Suppressor macrophage treated with lipopolysaccharide for 1 hour (primary cell): ENCODE results near the gene PSMG1.
"Not testable (repeated sequence)": the region's sequence is repeated elsewhere in the genome, so short reads cannot be mapped to it uniquely, and the experiment has no call there.

ENCODE experiments used
- DNase-seq, 3 donors: peaks; one replicate each; pipeline ENCODE4 v3.0.0-alpha.2; 2020 to 2022

PSMG1 gene

DNA sequence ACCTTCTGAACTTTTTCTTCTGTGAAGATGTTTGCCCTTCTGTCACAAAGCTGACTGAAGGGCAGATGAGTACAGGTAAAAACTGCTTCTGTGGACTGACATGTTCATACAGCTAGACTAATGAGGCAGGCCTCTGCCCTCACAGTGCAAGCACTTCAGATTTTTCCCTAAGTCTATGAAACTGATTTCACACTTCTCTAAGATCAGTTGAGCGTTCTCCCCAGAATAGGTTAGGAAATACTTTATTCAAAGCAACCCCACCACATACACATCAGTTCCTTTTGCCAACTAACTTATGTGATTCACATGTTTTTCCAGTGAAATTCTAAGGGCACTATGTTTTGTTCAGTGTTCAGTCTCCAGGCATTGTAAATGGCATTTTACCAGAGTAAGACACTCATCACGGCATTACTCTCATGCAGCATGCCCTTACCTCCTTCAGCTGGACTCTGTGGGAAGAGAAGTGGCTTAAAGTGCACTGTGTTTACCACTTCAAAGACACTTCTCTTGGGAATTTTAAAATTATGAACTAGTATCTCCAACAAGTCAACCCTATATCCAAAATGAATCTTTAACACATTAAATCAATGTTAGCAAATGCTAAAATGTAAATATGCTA is 5.4 kb upstream of the PSMG1 start:
- DNase-seq: no peak

GRCh38 chr21:39187141-39187540 is 3.9 kb upstream of the PSMG1 start:
- DNase-seq: no peak

DNA sequence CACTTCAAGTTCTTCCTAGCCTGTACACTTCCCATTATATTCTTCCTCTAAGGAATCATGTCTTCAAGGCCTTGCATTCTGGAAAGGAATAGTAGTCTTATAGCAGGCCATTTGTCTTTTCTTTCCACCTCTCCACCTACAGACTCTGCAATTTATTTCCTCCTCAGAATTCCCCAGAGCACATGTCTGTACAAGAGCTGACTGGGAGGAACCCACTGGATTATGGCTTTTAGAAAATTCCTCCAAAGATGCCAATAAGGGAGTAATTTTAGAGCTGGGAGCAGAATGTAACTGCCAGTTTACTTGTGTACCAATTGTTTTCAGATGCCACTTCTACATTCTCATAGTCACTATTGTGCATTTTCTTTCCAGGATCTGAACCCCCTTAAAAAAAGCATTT is 3.4 kb upstream of the PSMG1 start:
- DNase-seq: peak in 1 of 3 donors; percentile 23

DNA sequence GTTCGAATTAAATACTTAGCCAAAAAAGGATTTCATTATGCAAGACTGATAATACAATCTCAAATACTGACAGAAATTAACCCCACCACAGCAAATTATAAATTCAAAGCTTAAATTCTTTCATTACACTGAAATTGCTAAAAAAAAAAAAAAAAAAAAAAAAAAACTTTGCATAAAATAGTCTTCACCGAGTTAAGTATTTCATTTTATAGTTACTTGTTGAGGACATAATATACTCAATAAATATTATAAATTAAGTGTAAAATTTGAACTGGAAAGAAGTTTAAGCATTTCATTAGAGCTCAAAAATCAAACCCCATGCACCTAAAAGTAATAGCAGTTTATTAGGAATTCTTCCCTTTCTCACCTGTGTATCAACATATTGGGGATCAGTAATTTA is 1.9 kb upstream of the PSMG1 start:
- DNase-seq: no peak

DNA sequence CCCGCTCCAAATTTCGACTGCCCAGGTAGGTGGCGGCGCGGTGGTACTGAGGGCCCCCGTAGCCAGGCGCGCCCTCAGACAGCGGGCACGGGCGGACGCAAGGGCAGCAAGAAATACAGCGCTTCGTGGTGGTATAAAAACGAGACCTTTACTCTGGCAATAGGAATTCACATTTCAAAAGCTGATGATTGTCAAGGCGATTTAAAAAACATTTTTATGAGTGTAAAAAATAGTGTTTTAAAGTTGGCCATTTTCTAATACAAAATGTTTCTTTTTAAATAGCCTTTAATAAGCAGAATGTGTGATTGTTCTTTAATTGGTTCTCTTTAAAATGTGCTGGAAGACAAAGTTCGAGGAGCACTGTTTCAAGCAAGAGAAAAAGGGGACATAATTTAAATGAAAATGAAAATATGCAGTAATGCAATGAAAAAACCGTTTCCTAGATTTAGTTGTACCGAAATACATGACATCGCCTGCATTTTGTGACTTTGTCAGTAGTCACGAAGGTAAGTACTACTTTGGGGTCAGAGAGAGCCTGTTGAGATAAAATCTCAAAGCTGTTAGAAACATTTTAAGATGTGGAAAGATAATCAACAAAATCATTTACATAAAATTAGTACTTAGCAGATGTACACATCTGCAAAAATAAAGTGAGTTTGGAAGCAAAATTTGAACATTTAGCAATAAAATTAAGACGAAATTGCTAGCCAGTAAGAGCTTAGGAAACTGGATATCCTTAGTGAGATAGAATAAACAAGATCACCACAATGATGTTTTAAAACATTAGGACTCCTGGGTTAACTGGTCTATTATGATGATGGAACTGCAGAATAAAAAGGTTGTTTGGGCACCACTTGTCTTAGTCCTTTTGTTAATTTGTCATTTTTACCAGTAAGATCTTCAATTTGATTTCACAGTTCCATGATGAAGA is 1.1 kb upstream of the PSMG1 start:
- no peak for DNase-seq

DNA sequence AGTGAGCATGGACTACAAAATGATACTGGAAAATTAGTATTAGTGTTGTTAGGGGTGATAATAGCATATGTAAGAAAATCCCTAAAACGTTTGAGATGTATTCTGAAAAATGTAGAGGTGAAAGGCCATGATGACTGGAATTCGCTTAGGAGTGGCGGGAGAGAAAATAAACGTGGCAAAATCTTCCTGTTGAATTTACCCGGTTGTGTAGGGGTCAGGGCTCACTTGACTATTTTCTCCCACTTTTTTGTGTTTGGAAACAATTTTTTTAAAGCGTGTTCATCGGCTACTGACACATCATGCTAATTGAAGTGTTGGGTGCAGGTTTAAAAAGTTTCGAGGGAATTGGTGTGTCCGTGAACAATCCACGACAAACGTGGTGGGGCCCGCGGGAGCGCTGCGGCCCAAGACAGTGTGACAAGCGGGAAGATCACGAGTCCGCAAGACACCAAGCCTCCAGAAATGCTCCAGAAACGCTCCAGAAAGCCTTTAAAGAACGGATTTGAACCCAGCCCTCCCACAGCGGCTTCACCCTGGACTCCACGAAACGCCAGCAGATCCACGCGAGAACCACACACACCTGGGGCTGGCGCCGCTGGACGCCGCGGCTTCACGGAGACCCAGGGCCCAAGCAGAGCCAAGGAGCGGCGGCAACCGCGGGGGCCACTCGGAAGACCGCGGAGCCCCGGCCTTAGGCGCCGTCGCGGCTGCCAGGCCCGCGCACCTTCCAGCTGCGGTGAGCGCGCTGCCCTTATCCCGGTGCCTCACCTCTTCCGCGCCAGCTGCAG is 573 bp downstream of the PSMG1 start:
- peak; percentile 34 to 39 (median 35) for DNase-seq

- no peak for DNase-seq
Measured at GRCh38 chr21:39182016-39182415, 1.2 kb downstream of the PSMG1 start.

GRCh38 chr21:39181205-39181818 is 1.9 kb downstream of the PSMG1 start:
- no peak for DNase-seq

DNA sequence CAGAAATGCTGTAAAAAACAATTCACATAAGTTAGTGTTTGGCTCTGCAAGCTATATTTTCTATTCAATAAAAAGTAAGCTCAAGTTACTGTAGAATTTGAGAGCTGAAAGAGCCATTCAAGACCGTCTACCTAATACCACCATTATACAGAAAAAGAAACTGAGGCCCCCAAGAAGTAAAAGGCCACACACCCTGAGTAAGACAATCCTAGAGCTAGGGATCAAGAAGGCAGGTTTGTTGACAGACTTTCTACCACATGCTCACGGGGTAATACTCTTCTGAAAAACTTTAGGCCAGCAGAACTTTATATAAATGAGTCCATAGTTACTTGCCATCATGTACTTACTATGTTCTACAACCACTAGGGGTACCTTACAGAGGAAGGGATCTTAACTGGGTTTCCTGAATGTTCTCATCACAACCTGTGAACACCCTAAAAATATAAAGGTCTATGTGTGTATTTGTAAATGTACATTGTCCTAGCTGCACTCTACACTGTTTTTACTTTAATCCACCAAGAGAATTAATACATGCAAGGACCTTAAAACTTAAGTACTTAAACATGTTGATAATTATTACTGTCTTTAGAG is 2.7 kb downstream of the PSMG1 start:
- DNase-seq: no peak

DNA sequence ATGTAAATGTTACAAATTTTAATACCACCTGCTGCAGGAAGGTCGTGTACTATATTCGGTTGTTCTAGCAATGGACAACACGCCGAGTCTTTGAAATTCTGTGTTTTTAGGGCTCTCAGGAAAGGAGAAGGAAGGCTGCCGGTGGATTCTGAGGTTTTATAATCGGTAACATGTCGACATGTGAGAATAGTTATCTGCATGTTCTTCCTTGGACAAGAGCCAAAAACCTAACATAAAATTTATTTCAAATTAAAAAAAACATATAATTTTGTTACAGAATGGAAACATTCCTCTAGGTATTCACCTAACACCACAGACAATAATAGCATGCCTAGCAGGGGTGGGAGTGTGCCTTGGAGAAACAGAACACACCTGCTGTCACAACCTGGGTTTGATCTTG is 4.8 kb downstream of the PSMG1 start:
- DNase-seq: no peak

DNA sequence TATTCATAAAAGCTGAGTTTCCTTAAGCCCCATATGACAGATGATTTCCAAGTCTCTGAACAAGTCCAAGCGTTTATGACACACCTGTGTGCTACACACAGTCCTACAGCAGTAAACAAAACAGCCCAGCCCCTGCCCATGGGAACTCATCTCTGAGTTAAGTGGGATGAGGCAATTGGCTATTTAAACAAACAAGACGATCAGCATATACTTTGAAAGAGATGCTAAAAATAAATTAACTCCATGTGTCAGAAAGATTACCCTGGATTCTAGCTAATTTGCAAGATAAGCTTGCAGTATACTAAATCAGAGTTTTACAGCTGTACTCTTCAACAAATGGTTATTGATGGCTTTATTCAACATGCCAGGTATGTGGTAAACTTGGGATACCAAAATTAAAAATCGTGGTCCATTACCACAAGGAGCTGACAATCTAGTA is 7.0 kb downstream of the PSMG1 start:
- no peak for DNase-seq

DNA sequence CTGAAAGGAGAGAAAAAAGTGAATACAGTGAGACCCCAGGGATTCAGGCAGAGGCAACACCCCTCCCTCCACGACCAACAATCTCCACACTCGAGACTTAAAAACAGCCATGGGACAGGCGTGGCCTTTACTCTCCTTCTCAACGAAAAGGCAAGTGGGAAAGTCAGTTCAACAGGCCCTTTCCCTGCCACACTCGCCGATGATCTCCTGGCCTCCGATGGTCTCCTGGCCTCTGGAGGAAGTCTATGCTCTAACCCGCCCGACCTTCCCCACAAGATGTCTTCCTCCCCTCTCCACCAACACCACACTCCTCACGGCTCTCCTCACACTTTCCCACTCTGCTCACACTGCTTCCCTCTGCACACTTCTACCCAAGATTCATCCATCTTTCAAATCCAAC is 7.6 kb downstream of the PSMG1 start:
- DNase-seq: no peak

- DNase-seq: peak; percentile 34 to 69 (median 64)
Measured at GRCh38 chr21:39175154-39175553, 8.1 kb downstream of the PSMG1 start.

DNA sequence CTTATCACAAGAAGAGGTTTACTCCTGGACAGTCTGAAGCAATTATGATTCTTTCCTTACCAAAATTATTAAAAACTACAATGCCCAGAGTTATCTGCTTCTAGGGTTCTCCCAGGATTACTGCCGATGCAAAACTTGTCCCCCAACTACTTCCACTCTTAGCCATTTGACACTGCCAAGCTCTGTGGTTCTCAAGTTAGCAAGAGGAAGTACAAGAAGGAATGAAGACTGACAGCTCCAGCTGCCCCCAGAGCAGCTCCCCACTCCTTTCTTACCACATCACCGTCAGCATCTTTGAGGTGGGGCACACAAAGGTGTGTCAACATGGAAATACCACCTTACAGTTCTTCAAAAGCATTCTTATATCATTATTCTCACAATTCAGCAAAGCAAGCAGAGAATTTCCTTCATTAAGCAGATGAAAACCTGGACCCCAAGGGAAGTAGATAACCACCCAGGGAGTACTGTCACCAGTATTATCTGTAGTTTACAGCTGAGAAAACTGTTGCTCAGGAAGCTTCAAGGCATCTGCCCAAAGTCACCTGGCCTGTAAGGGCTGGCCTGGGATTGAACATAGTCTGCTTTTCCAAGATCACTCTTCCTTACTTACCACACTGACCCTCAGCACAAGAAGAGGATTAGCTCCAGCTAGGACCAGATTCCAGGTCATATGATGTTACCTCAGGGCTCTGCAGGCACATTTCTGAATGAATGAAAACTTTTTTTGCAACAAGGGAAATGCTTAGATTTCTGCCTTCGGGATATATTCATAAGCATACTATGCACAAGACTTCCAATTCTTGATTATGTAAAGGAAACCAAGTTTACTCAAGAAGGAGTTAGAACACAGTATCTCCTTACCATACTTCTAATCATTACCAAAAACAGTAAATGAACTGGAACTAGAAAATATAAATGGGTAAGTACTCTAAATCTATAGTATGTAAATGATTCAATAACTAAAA is 9.3 kb downstream of the PSMG1 start:
- no peak for DNase-seq

DNA sequence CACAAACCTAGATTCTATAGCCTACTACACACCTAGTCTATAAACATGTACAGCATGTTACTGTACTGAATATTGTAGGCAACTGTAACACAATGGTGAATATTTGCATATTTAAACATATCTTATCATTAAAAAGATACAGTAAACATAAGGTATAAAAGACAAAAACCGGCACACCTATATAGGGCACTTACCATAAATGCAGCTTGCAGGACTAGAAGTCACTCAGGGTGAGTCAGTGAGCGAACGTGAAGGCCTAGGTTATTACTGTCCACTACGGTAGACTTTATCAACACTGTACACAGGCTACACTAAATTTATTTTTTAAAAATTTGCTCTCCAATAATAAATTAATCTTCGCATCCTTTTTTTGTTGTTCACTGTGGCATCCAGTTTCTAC is 13.3 kb downstream of the PSMG1 start:
- no peak for DNase-seq

DNA sequence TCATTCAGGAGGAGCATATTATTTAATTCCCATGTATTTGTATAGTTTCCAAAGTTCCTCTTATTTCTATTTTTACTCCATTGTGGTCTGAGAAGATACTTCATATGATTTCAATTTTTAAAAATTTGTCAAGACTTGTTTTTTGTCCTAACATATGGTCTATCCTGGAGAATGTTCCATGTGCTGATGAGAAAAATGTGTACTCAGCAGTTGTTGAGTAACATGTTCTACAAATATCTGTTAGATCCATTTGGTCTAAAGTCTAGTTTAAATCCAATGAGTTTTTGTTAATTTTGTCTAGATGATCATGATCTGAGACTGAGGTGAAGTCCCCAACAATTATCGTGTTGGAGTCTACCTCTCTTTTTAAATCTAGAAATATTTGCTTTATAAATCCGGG is 14.5 kb downstream of the PSMG1 start:
- no peak for DNase-seq

DNA sequence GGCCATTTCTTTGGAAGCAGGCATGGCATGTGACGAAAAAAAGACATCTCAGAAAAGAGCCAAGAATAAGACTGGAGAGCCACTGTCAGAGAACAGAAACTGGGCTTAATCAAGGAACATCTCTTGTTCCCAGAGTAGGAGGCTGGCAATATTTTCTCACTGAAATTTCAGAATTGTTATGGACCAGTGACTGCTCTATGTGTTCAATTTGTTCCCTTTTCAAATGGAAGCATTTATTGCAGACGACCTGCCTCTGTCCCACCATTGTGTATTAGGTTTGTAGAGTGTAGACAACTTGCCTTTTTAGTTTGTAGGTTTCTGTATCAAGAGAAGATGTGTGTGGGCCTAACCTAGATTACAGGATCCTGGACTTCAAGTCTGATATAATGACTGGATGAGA is 18.7 kb downstream of the PSMG1 start:
- DNase-seq: no peak

- DNase-seq: no peak
Measured at GRCh38 chr21:39161064-39161463, 22.2 kb downstream of the PSMG1 start.

DNA sequence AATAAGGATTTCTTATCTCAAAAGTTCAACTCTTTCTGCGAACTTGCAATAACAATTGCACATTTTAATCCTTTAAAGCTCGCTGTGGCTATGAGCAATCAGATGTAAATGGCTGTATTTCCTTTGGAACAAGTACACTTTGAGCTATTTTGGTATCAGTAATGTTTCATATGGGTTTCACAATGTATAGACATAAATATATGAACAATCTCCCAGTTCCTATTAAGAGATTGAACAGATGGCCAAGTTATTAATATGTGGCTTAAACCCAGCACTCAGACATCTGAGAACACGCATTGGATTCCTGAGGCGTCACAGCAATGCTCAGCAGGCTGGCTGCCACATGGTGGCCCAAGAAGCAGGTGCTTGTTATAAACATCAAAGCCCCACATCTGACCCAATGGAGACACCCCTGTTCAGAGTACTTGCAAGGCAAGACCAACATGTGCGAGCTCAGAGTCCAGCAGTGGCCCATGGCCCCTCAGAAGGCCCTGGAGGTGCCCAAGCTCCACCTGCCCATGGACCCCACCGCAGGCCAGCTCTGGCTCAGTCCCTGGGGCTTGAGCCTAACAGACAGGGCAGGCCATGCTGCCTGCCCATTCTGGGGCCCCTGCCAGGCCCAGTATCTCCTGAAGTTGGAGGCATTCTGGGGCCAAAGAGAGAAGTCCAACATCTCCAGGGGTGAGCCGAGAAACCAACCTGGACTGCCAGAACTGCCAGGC is 23.7 kb downstream of the PSMG1 start:
- DNase-seq: no peak

- DNase-seq: not testable (repeated sequence)
Measured at GRCh38 chr21:39157241-39157640, 26.0 kb downstream of the PSMG1 start.

DNA sequence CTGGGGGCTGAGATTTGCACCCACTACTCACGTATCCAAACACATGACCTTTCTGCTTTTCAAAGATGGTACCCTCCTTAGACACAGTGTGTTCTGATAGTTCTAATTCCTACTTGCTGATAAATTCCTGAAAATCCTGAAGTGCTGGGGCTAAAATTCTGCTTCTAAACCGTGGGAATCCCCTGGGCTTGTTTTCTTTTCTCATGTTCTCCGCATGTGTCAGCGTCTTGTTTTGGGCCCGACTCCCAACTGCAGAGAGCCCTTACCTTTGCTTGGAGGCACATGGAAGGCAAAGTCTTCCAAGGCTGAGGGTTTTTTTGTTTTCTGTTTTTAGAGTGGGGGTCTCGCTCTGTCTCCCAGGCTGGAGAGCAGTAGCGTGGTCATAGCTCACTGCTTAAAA is 27.2 kb downstream of the PSMG1 start:
- no peak for DNase-seq
